HepG2 (cell line): ENCODE results near the gene EWSR1. TPM values are rescaled to one million over a fixed set of nuclear protein-coding genes. Genes with fewer than 3 reads are reported as not detected.
A peak's percentile ranks its signal among the peaks of the same experiment; 100 is the strongest.

Experiments
- ATAC-seq: fragments of 200-7000 bp; cut with Tn5 transposase; 3 replicates; pipeline ENCODE4 v1.9.1; 2020; ENCODE audit warnings: mild to moderate bottlenecking, moderate library complexity
- BruUV-seq: library from RNA; stranded (reverse); fragments of 400-500 nt; replicated peaks from 2 replicates; lab custom pipeline; 2021; lab: Mats Ljungman, UMichigan
- CTCF ChIA-PET: fragments of 300-600 bp; formaldehyde crosslinking; extraction: SDS; loops from one replicate; lab custom pipeline; 2021; ENCODE audit warnings: low total read pairs, inconsistent platforms, low intra/inter-chr PET ratio; lab: Yijun Ruan, JAX
- POLR2A ChIA-PET: fragments of 350-600 bp; sonication (Branson Sonifier 250); formaldehyde crosslinking; loops from one replicate; lab custom pipeline; 2020; ENCODE audit warnings: antibody characterized with exemption, inconsistent platforms; lab: Yijun Ruan, JAX
- DNase-seq: peaks from one replicate; pipeline ENCODE4 v3.0.0-alpha.2; 2015; ENCODE audit warnings: low spot score
- FAIRE-seq: peaks from 3 replicates; lab custom pipeline; 2011; peaks lifted over from hg19 to GRCh38; lab: Jason Lieb, UNC
- H2AFZ ChIP-seq: one replicate; pipeline ENCODE4 v1.6.1; 2011; ENCODE audit warnings: low read length, inconsistent platforms
- H3K27ac ChIP-seq: fragments of 300-600 bp; 3 replicates; pipeline ENCODE4 v1.8.0; 2011; ENCODE audit warnings: mixed run types, mild to moderate bottlenecking, mixed read lengths, low read length, inconsistent platforms; ENCODE audit not compliant: insufficient read depth; ENCODE audit errors: extremely low read length
- H3K27me3 ChIP-seq, 2 experiments: fragments of 200-600 bp in 1 of 2; 2 replicates in 1 of 2; 3 replicates in 1 of 2; pipeline versions ENCODE4 v1.6.0 to v1.8.0; 2011; ENCODE audit warnings: low read length in 2 of 2, mild to moderate bottlenecking in 2 of 2, moderate library complexity in 2 of 2, inconsistent platforms in 1 of 2; ENCODE audit not compliant: insufficient read depth in 2 of 2, control insufficient read depth in 1 of 2
- H3K36me3 ChIP-seq, 2 experiments: fragments of 200-600 bp in 1 of 2; replicated peaks in 1 of 2; 2 replicates in 1 of 2; 3 replicates in 1 of 2; pipeline versions ENCODE4 v1.5.1 to v1.8.0; 2011; ENCODE audit warnings: low read length in 2 of 2, inconsistent platforms in 1 of 2; ENCODE audit not compliant: insufficient read depth in 2 of 2, control insufficient read depth in 1 of 2
- H3K4me1 ChIP-seq: 2 replicates; pipeline ENCODE4 v1.5.1; 2012; ENCODE audit warnings: low read length, inconsistent platforms; ENCODE audit not compliant: insufficient read depth
- H3K4me2 ChIP-seq: 2 replicates; pipeline ENCODE4 v1.6.0; 2011; ENCODE audit warnings: low read depth, low read length, inconsistent platforms
- H3K4me3 ChIP-seq, 3 experiments: fragments of 200-600 bp in 1 of 3; sonication (generic), shearing (Covaris generic) in 1 of 3; replicated peaks in 1 of 3; 2 replicates each; pipeline ENCODE4 v1.5.1; 2011 to 2016; ENCODE audit warnings: low read length in 3 of 3, inconsistent platforms in 2 of 3, low read depth in 2 of 3, mild to moderate bottlenecking in 2 of 3, control low read depth in 1 of 3, mixed read lengths in 1 of 3; ENCODE audit not compliant: insufficient read depth in 1 of 3
- H3K79me2 ChIP-seq: one replicate; pipeline ENCODE4 v1.6.1; 2011; ENCODE audit warnings: low read length, inconsistent platforms; ENCODE audit not compliant: insufficient read depth
- H3K9ac ChIP-seq: 2 replicates; pipeline ENCODE4 v1.6.0; 2011; ENCODE audit warnings: mild to moderate bottlenecking, low read depth, low read length, inconsistent platforms; ENCODE audit not compliant: insufficient read depth
- H3K9me3 ChIP-seq: 2 replicates; pipeline ENCODE4 v1.5.1; 2012; ENCODE audit warnings: mild to moderate bottlenecking, low read length
- H4K20me1 ChIP-seq: 2 replicates; pipeline ENCODE4 v1.6.0; 2011; ENCODE audit warnings: inconsistent platforms, mild to moderate bottlenecking, low read length, moderate library complexity; ENCODE audit not compliant: insufficient read depth
- ATM ChIP-seq: fragments of 450-650 bp; IDR thresholded peaks from 2 replicates; pipeline ENCODE4 v1.7.1; 2017; ENCODE audit warnings: mild to moderate bottlenecking, borderline replicate concordance
- HDAC2 ChIP-seq: sonication (generic); formaldehyde crosslinking; IDR thresholded peaks from 2 replicates; pipeline ENCODE4 v1.4.0; 2020; ENCODE audit warnings: missing genetic modification reagents
- KDM4B ChIP-seq: sonication (generic); formaldehyde crosslinking; IDR thresholded peaks from 2 replicates; pipeline ENCODE4 v1.4.0; 2020; ENCODE audit warnings: missing genetic modification reagents
- ZNF616 ChIP-seq: sonication (generic); formaldehyde crosslinking; IDR thresholded peaks from 2 replicates; pipeline ENCODE4 v1.5.0; 2020; ENCODE audit warnings: low read depth, mild to moderate bottlenecking, missing genetic modification reagents
- WGBS: methylation state at CpG from one replicate; pipeline ENCODE4 v1.1.6; 2017; ENCODE audit warnings: low lambda C conversion rate; 5-methylcytosine and 5-hydroxymethylcytosine counted together
- in situ Hi-C: cut with HindIII; loops from 2 replicates; pipeline ENCODE4 v1.10.0; 2017; ENCODE audit warnings: low pct_unique_long_range_greater_than_20kb; ENCODE audit not compliant: extremely low pct_ligation_motif_present
- intact Hi-C: fragments of 100-400 bp; cut with micrococcal nuclease; formaldehyde crosslinking; loops from one replicate; pipeline ENCODE4 v1.10.0; 2022; ENCODE audit not compliant: unreplicated experiment
- polyA plus RNA-seq, 8 experiments: library from polyadenylated mRNA; depleted of rRNA in 3 of 8; stranded (reverse) in 7 of 8; unstranded in 1 of 8; fragments of >200 nt; fragmentation: Illumina TruSeq in 4 of 8; extraction: Trizol in 4 of 8; gene quantifications; 2 replicates each; pipeline versions ENCODE4 v1.2.1 to v1.2.3, GENCODE V29; 2011 to 2016; ENCODE audit warnings: low read depth in 4 of 8, missing spikeins in 1 of 8, mixed read lengths in 1 of 8; ENCODE audit not compliant: insufficient read depth in 1 of 8
- total RNA-seq, 5 experiments: library from RNA; depleted of rRNA; stranded (reverse); fragments of >200 nt; fragmentation: Illumina TruSeq; extraction: Trizol; gene quantifications; 2 replicates each; pipeline ENCODE4 v1.2.3, GENCODE V29; 2016; ENCODE audit warnings: low read depth in 1 of 5
- TF ChIP-seq, protein P1 (sequence below): sonication (generic); formaldehyde crosslinking; IDR thresholded peaks from 2 replicates; pipeline ENCODE4 v1.5.1; 2020; ENCODE audit warnings: mild to moderate bottlenecking, missing genetic modification reagents, borderline replicate concordance

Gene EWSR1
- total and polyA plus RNA-seq, 2 of the 13 experiments (the other 11 are each of a cell fraction or from before 2014, with no cell fraction given), result 211 to 326 TPM

DNA sequence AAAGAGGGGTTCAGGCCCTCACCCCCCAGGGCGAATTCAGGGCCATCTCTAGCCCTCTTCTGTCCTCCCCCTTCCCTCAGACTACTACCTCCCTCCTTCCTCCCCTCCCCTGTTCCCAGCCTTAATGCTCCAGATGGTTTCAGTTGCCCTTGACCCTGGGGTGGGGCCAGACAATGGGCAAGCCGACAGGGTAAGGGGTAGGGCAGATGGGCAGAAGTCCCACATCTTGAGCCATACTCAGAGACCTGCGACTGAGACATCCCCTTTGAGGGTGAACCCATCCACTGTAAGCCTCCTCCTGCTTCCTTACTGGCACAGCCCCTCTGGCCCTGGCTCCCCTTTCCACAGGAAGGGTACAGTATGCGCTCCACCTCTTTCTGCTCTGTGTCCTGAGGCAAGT, 2.1 kb upstream of the EWSR1 start:
- FAIRE-seq (no peak), ATAC-seq (no peak), DNase-seq (no peak)
- ChIA-PET POLR2A (interaction anchor here (0.7 kb wide), 1 partner anchor 20 kb away, joined by 3 read pairs; no protein-coding TSS in a partner anchor), CTCF (no interaction called here)
- peak overlapping the region in 1 of 3 experiments; percentile 96; a peak in 1 of 6 replicates for H3K4me3 ChIP-seq
- peaks cover 50% of the 10 kb centered on the region for H3K79me2 ChIP-seq
- intact Hi-C loops (no loop called here), in situ Hi-C loops (no loop called here)
- no peak overlapping the region for H2AFZ ChIP-seq
- peak overlapping the region; percentile 100; the same call in 1 of the 2 replicates for H3K9ac ChIP-seq
- H3K27me3 ChIP-seq, result no peaks in the 10 kb centered on the region; a peak in 1 of 5 replicates
- no peaks in the 10 kb centered on the region for H3K9me3 ChIP-seq
- H3K36me3 ChIP-seq, result peaks cover 3 to 16% of the 10 kb centered on the region in 2 experiments; a peak in 4 of 5 replicates
- peak overlapping the region; percentile 90 for H3K4me2 ChIP-seq
- 96% methylated on average over 4 of the region's 4 CpGs for WGBS
- BruUV-seq, result no TSS peak
- peaks cover 28% of the 10 kb centered on the region for H3K4me1 ChIP-seq
- TF ChIP-seq ZNF616 (CRISPR knock-in tag) (no peak), KDM4B (no peak), ATM (no peak), HDAC2 (CRISPR knock-in tag) (no peak)
- TF ChIP-seq, protein P1, sequence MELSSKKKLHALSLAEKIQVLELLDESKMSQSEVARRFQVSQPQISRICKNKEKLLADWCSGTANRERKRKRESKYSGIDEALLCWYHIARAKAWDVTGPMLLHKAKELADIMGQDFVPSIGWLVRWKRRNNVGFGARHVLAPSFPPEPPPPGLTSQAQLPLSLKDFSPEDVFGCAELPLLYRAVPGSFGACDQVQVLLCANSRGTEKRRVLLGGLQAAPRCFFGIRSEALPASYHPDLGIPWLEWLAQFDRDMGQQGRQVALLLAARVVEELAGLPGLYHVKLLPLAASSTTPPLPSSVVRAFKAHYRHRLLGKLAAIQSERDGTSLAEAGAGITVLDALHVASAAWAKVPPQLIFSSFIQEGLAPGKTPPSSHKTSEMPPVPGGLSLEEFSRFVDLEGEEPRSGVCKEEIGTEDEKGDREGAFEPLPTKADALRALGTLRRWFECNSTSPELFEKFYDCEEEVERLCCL, result no peak
- H3K27ac ChIP-seq, result no peak overlapping the region
- peaks cover 18% of the 10 kb centered on the region for H4K20me1 ChIP-seq
